ENCODE measurements around the gene BST1.

BST1 gene

GRCh38 chr4:15740764-15741404 lies 38.0 kb downstream of the BST1 start:
- no peak for TF ChIP-seq CTCF (IDR thresholded peaks at IDR 0.05; ENCODE audit: insufficient read depth, low read depth, low read length, missing control alignments)
- H3K4me3 ChIP-seq (ENCODE audit: low read length) = no peak overlapping the region
- DNase-seq (ENCODE audit: low read depth) = no peak

GRCh38 chr4:15742083-15742582 lies 39.3 kb downstream of the BST1 start:
- no peak for TF ChIP-seq CTCF (IDR thresholded peaks at IDR 0.05; ENCODE audit: insufficient read depth, low read depth, low read length, missing control alignments)
- no peak overlapping the region for H3K4me3 ChIP-seq (ENCODE audit: low read length)
- no peak for DNase-seq (ENCODE audit: low read depth)

- no peak overlapping the region for H3K4me3 ChIP-seq (ENCODE audit: low read length)
- TF ChIP-seq CTCF (IDR thresholded peaks at IDR 0.05; ENCODE audit: insufficient read depth, low read depth, low read length, missing control alignments) = no peak
- no peak for DNase-seq (ENCODE audit: low read depth)
These were observed 39.8 kb downstream of the BST1 start for GRCh38 chr4:15742637-15743036.

- DNase-seq (ENCODE audit: low read depth) = no peak
- no peak overlapping the region for H3K4me3 ChIP-seq (ENCODE audit: low read length)
- no peak for TF ChIP-seq CTCF (IDR thresholded peaks at IDR 0.05; ENCODE audit: insufficient read depth, low read depth, low read length, missing control alignments)
These were observed 41.2 kb downstream of the BST1 start for GRCh38 chr4:15744016-15744545.

GRCh38 chr4:15746110-15746509 lies 43.2 kb downstream of the BST1 start:
- no peak for TF ChIP-seq CTCF (IDR thresholded peaks at IDR 0.05; ENCODE audit: insufficient read depth, low read depth, low read length, missing control alignments)
- no peak for DNase-seq (ENCODE audit: low read depth)
- H3K4me3 ChIP-seq (ENCODE audit: low read length) = no peak overlapping the region

- DNase-seq (ENCODE audit: low read depth) = no peak
- H3K4me3 ChIP-seq (ENCODE audit: low read length) = no peak overlapping the region
- no peak for TF ChIP-seq CTCF (IDR thresholded peaks at IDR 0.05; ENCODE audit: insufficient read depth, low read depth, low read length, missing control alignments)
These were observed 46.1 kb downstream of the BST1 start for GRCh38 chr4:15749001-15749400.

GRCh38 chr4:15751153-15751552 lies 48.3 kb downstream of the BST1 start:
- TF ChIP-seq CTCF (IDR thresholded peaks at IDR 0.05; ENCODE audit: insufficient read depth, low read depth, low read length, missing control alignments) = no peak

More at GRCh38 chr4:15751153-15751552, 48.3 kb downstream of the BST1 start:
- no peak for DNase-seq (ENCODE audit: low read depth)
- H3K4me3 ChIP-seq (ENCODE audit: low read length) = no peak overlapping the region
